Tibial nerve (tissue), 4 donors: ENCODE measurements around the gene ASB5. TPM values are rescaled to one million over a fixed set of nuclear protein-coding genes. Genes with fewer than 3 reads are reported as not detected.

Source experiments
- DNase-seq, 2 donors: peaks; one replicate each; pipeline ENCODE4 v3.0.0-alpha.2; 2019; ENCODE audit warnings: low spot score in 2 of 2
- H3K27ac ChIP-seq, 4 donors: fragments of 200-600 bp; sonication (generic) in 3 of 4; one replicate each; pipeline ENCODE4 v1.5.1; 2017 to 2019; ENCODE audit warnings: mild to moderate bottlenecking in 1 of 4
- H3K27me3 ChIP-seq, 2 donors: fragments of 200-600 bp; sonication (generic) in 1 of 2; one replicate each; pipeline versions ENCODE4 v1.5.1 to v1.6.0; 2017 to 2019
- H3K36me3 ChIP-seq, 3 donors: fragments of 200-600 bp; sonication (generic); one replicate each; pipeline ENCODE4 v1.5.1; 2018 to 2019
- H3K4me1 ChIP-seq, 4 donors: fragments of 200-600 bp; sonication (generic) in 3 of 4; one replicate each; pipeline ENCODE4 v1.5.1; 2017 to 2019
- H3K4me3 ChIP-seq, 4 donors: fragments of 200-600 bp; sonication (generic) in 3 of 4; one replicate each; pipeline ENCODE4 v1.5.1; 2017 to 2019; ENCODE audit warnings: mild to moderate bottlenecking in 1 of 4, moderate library complexity in 1 of 4
- H3K9me3 ChIP-seq, 4 donors: fragments of 200-600 bp; sonication (generic) in 3 of 4; one replicate each; pipeline ENCODE4 v1.5.1; 2017 to 2019
- EP300 ChIP-seq, 2 donors: sonication (generic); formaldehyde crosslinking; IDR thresholded peaks; one replicate each; pipeline ENCODE4 v1.6.1; 2017; ENCODE audit warnings: antibody characterized with exemption in 2 of 2, mild to moderate bottlenecking in 1 of 2
- POLR2A ChIP-seq, 2 donors: fragments of 450-650 bp; IDR thresholded peaks; one replicate each; pipeline ENCODE4 v1.6.1; 2017; ENCODE audit warnings: antibody characterized with exemption in 2 of 2, mild to moderate bottlenecking in 2 of 2, moderate library complexity in 2 of 2
- WGBS, 2 donors: methylation state at CpG; one replicate each; pipeline ENCODE4 v1.1.5; 2018; 5-methylcytosine and 5-hydroxymethylcytosine counted together
- total RNA-seq, 4 donors: library from RNA; depleted of rRNA; stranded (reverse); fragments of >200 nt; gene quantifications; one replicate each; pipeline ENCODE4 v1.1.0, GENCODE V29; 2016
- TF ChIP-seq, protein P1 (sequence below), 5 experiments: fragments of 200-600 bp in 3 of 5; fragments of 450-650 bp in 2 of 5; sonication (generic) in 3 of 5; IDR thresholded peaks; one replicate each; pipeline ENCODE4 v1.5.1; 2016 to 2019; ENCODE audit warnings: antibody characterized with exemption in 5 of 5, mild to moderate bottlenecking in 3 of 5, moderate library complexity in 2 of 5

The ASB5 gene
- total RNA-seq, 4 donors from 2014 or later: not detected

DNA sequence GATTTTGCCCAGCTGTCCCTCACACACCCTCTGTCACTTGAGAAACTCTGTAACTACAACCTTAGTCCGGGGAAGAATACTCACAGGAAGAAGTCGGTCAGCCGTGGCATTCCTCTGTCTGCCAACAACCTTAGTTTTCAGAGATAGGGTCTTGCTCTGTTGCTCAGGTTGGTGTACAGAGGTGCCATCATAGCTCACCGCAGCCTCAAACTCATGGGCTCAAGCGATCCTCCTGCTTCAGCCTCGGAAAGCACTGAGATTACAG lies 38.6 kb upstream of the ASB5 start:
- Histone ChIP-seq H3K27me3 (no peaks in the 10 kb centered on the region), H3K9me3 (no peaks in the 10 kb centered on the region), H3K36me3 (no peaks in the 10 kb centered on the region), H3K4me3 (no peak overlapping the region), H3K27ac (no peak overlapping the region), H3K4me1 (no peaks in the 10 kb centered on the region)
- DNase-seq: no peak
- TF ChIP-seq EP300 (IDR thresholded peaks at IDR 0.05): no peak
- WGBS, 2 donors: 78 to 87% methylated on average over 6 of the region's 6 CpGs

DNA sequence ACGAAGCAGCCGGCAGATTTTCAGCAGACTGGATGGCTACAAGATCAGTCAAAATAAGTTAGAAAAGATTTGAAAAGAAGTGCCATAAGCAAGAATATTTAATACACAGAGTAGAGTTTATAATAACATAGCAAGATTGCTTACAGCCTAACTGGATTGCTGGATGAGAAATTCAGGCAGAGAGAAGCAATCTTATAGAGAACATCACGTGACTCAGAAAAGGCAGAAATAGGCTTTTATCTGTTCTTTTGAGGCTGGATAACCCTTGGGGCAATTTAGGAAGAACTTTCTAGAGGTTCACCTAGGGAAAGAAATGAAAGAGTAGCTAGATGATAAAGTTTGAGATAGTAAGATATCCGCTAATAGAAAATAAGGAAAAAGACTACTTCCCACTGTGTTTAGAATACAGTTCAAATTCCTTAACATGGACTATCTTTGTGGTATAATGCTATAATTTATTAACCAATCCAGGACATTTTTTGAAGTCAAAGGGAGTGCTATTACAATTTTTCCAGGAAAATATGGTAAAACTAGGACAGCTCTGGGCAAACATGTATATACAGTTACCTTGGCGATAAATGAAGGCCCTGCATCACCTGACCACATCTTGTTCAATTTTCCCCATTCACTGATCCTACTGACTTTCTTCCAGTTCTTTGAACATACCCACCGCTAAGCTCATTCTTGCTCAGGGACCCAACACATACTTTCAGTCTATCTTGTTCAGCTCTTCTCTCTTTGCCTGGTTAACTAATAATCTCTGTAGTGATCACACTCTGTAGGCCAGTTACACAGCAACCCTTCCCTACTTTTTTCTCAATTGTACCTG lies 38.0 kb upstream of the ASB5 start:
- Histone ChIP-seq H3K36me3 (no peaks in the 10 kb centered on the region), H3K4me1 (no peaks in the 10 kb centered on the region), H3K9me3 (no peaks in the 10 kb centered on the region), H3K27ac (no peak overlapping the region), H3K27me3 (no peaks in the 10 kb centered on the region), H3K4me3 (no peak overlapping the region)
- TF ChIP-seq POLR2A (IDR thresholded peaks at IDR 0.05) (no peak), EP300 (IDR thresholded peaks at IDR 0.05) (no peak)
- TF ChIP-seq, protein P1, sequence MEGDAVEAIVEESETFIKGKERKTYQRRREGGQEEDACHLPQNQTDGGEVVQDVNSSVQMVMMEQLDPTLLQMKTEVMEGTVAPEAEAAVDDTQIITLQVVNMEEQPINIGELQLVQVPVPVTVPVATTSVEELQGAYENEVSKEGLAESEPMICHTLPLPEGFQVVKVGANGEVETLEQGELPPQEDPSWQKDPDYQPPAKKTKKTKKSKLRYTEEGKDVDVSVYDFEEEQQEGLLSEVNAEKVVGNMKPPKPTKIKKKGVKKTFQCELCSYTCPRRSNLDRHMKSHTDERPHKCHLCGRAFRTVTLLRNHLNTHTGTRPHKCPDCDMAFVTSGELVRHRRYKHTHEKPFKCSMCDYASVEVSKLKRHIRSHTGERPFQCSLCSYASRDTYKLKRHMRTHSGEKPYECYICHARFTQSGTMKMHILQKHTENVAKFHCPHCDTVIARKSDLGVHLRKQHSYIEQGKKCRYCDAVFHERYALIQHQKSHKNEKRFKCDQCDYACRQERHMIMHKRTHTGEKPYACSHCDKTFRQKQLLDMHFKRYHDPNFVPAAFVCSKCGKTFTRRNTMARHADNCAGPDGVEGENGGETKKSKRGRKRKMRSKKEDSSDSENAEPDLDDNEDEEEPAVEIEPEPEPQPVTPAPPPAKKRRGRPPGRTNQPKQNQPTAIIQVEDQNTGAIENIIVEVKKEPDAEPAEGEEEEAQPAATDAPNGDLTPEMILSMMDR (IDR thresholded peaks at IDR 0.05): no peak
- DNase-seq: no peak
- 81 to 90% methylated on average over 6 of the region's 6 CpGs for WGBS, 2 donors

DNA sequence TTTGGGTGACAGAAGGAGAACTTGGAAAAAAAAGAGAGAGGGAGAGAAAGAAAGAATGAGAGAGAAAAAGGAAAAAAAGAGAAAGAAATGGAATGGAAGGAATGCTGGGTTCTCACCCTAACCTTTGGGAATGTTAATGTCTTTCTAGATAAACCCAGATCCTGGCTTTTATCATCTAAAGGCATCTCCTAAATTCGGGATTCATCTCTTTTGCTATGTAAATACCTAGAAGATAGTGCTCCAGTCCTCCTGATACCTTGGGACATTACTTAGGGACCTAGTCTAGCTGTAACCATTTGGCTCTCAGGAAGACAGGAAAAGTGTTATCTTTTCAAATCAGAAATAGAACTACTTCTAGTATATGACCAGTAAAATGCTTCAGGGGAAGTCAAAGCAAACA lies 34.9 kb upstream of the ASB5 start:
- TF ChIP-seq, protein P1 (IDR thresholded peaks at IDR 0.05): no peak
- Histone ChIP-seq H3K27me3 (no peaks in the 10 kb centered on the region), H3K4me1 (no peaks in the 10 kb centered on the region), H3K9me3 (no peaks in the 10 kb centered on the region), H3K4me3 (no peak overlapping the region), H3K27ac (no peak overlapping the region), H3K36me3 (no peaks in the 10 kb centered on the region)
- DNase-seq: no peak
- 32 to 38% methylated on average over 1 of the region's 1 CpG for WGBS, 2 donors

DNA sequence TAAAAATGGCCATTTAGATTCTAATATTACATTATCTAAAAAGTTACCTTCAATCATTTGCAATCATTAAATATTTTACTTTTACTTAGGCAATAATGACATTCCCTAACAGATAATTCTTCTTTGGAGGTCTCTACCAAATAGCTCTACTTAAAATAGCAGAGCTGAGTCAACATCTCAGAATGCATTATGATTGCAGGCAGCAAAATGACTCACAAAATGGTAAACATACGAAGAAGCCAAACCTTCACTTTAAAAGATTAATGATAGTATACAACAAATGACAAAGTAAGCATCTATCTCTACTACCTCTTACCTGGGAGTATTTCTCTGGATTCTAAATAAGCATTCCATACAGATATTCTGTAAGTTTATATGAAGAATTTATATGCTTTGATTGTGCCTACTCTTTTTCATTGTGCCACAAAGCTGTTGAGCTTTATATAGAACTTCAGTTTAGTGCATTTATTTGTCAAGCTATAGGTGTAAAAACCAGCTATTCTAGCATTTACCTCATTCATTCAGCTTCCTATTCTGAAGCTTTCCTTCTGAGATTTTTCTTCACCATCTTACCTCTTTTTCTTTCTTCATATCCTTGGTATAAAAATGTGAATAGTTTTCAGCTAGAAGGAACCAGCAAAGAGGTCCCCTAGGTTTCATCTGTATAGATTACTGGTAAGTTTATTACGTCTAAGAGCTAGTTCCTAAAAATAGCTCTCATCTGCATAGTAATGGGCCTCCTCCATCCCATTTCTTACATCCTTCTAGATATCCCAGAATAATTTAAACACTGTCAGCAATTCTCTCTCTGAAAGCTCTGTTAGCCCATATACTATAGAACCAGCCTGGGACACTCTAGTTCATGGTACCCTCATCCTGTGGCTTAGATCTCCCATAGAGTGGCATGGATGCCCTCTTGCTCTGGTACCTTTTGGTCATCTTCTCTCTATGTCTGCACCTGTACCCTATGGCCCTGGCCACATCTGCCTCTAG lies 33.6 kb upstream of the ASB5 start:
- no peaks in the 10 kb centered on the region for H3K9me3 ChIP-seq
- no peak for DNase-seq
- H3K4me3 ChIP-seq: no peak overlapping the region
- H3K27ac ChIP-seq: no peak overlapping the region
- no peaks in the 10 kb centered on the region for H3K27me3 ChIP-seq
- WGBS, 2 donors: 49 to 54% methylated on average over 2 of the region's 2 CpGs
- H3K4me1 ChIP-seq: no peaks in the 10 kb centered on the region
- no peak for TF ChIP-seq EP300 (IDR thresholded peaks at IDR 0.05)
- TF ChIP-seq POLR2A (IDR thresholded peaks at IDR 0.05): no peak
- TF ChIP-seq, protein P1 (IDR thresholded peaks at IDR 0.05): no peak
- no peaks in the 10 kb centered on the region for H3K36me3 ChIP-seq

DNA sequence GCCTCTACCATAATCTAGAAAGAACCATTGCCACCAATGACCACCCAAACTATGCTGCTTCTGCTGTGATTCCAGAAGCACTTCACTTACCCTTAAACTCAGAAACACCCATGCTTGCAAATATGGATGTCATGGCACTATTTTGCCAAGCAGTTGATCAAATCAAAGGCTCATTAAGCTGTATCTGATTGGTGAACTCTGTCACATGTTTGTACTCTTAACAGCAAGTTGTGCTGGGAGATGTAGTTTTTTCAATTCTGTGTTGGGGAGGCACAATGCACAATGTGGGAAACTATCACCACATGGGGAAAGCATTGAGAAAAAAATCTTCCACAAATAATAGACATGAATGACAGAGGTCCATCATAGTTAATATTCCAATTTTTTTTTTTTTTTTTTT lies 31.5 kb upstream of the ASB5 start:
- H3K36me3 ChIP-seq: no peaks in the 10 kb centered on the region
- no peaks in the 10 kb centered on the region for H3K4me1 ChIP-seq
- no peaks in the 10 kb centered on the region for H3K27me3 ChIP-seq
- no peaks in the 10 kb centered on the region for H3K9me3 ChIP-seq
- H3K4me3 ChIP-seq: no peak overlapping the region
- TF ChIP-seq POLR2A (IDR thresholded peaks at IDR 0.05) (no peak), EP300 (IDR thresholded peaks at IDR 0.05) (no peak)
- TF ChIP-seq, protein P1 (IDR thresholded peaks at IDR 0.05): no peak
- no peak overlapping the region for H3K27ac ChIP-seq
- DNase-seq: no peak
